Activated T-cell treated with anti-CD3 and anti-CD28 coated beads for 4 hours (primary cell): ENCODE data around the gene RALBP1.

ENCODE experiments used
- DNase-seq: peaks from one replicate; pipeline ENCODE4 v3.0.0-alpha.2; 2020

RALBP1 gene

GRCh38 chr18:9552616-9553015 lies 77.3 kb downstream of the RALBP1 start:
- DNase-seq: no peak

DNA sequence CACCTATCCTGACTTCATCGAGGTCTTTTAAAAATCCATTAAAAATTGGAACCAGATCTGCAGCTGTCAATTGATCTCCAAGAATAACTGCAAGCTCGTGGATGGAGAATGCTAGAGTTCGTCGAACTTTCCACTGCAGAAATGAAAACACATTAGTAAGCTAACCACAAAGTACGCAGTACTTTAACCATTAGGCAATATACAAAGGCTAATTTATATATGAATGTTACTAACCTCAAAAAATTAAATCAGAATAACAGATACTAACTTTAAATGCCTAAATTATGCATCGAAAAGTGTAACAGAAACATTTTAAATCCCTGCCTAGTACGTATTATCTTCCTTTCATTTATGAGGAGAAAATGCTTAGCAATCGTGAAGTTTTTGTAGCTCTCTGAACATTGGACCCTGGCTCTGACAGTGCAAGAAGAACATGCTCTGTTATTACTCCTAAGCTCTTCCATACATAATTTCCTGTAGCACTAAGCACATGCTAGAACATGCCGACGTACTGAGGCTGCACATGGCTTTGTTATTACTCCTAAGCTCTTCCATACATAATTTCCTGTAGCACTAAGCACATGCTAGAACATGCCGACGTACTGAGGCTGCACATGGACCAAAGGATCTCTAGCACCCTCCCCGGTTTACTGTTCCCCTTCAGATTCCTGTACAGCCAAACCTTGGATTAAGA lies 82.1 kb downstream of the RALBP1 start:
- no peak for DNase-seq

GRCh38 chr18:9558387-9559064 lies 83.2 kb downstream of the RALBP1 start:
- no peak for DNase-seq

DNA sequence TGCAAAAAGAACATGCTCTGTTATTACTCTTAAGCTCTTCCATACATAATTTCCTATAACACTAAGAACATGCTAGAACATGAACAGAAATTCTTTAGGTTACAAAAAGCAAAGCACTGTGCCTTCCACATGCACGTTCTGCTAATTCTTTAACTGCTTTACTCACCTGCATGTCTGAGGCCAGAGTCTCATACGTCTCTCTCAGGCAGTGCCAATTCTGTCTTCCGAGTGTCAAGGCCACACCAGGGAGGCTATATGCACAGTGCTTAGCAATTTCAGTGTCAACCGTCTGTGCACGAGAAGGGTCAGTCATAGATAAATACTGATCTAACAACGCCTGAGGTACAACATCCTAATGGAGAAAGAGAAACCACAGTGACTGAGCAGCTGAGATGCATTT lies 83.9 kb downstream of the RALBP1 start:
- no peak for DNase-seq

GRCh38 chr18:9561759-9562158 lies 86.4 kb downstream of the RALBP1 start:
- no peak for DNase-seq

- no peak for DNase-seq
Observed at GRCh38 chr18:9562584-9562983, 87.3 kb downstream of the RALBP1 start.

GRCh38 chr18:9563331-9563730 lies 88.0 kb downstream of the RALBP1 start:
- DNase-seq: no peak

- no peak for DNase-seq
Observed at GRCh38 chr18:9565407-9565806, 90.1 kb downstream of the RALBP1 start.

GRCh38 chr18:9568186-9568585 lies 92.9 kb downstream of the RALBP1 start:
- no peak for DNase-seq

GRCh38 chr18:9569178-9569577 lies 93.9 kb downstream of the RALBP1 start:
- no peak for DNase-seq

DNA sequence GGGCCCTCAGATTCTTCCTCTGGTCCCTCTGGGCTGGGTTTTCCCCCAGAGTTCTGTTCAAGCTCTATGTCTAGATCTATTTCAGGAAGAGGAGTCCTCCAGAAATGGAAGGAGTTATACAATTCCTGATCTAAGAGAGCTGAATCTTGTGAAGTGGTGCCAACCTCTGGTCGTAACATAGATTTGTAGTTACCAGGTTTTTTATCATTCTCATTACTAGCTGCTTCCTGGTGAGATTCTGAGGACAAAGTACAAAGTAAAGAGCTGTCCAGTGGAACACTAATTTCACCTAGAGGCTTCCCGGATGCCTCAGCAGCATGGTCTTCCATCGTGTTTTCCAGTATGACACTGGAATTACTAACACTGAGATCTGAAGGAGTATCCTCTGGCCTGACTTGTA lies 94.9 kb downstream of the RALBP1 start:
- DNase-seq: no peak

- DNase-seq: no peak
Observed at GRCh38 chr18:9571546-9571945, 96.2 kb downstream of the RALBP1 start.

GRCh38 chr18:9574473-9575115 lies 99.3 kb downstream of the RALBP1 start:
- no peak for DNase-seq

DNA sequence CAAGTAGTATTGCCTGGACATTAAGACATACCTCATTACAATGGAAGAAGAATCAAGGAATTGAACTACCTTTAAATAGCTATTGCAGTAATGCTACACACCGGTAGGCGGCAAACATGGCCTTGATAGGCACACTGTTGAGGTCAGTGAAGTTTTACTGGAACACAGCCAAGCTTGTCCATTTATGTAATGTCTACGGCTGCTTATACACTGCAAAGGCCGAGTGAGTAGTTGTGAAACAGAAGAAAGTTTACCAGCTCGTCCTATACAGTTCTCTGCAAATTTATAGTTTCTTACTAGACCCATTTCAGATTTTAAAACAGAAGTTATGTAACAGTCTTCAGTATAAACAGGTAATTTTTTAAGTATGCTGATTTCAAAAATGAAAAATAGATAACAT lies 100.2 kb downstream of the RALBP1 start:
- DNase-seq: no peak

DNA sequence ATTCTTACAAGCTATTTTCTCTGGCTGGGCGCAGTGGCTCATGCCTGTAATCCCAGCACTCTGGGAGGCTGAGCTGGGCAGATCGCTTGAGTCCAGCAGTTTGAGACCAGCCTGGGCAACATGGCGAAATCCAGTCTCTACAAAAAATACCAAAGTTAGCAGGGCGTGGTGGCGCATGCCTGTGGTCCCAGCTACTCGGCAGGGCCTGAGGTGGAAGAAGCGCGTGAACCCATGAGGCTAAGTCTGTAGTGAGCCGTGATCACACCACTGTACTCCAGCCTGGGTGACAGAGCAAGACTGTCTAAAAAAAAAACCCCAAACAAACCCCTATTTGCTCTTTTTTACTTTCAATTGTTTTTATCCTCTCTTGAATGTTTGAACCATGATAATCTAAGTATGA lies 102.0 kb downstream of the RALBP1 start:
- no peak for DNase-seq

DNA sequence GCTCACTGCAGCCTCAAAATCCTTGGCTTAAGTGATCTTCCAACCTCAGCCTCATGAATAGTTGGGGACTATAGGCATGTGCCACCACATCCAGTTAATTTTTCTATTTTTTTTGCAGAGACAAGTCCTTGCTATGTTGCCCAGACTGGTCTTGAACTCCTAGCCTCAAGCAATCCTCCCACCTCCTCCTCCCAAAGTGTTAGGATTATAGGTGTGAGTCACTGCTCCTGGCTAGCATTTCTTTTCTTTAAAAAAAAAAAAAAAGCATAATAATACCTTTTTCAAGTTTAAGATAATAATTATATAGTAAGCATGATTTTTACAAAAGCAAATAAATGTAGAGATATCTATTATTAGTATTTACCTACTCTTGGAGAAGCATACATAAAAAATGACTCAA lies 103.0 kb downstream of the RALBP1 start:
- DNase-seq: no peak

DNA sequence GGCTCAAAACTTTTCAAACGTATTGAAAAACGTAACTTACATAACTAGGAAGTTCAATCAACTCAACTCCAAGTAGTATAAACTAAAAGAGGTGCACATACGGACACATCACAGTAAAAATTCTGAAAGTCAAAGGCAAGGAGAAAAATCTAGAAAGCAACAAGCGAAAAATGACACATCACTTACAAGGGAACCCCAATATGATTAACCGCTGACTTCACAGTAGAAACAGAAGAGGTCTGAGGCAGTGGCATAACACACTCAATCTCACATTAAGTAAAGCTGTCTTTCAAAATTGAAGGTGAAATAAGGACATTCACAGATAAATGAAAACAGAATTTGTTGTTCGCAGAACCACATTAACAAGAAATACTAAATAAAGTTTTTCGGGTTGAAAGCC lies 106.4 kb downstream of the RALBP1 start:
- no peak for DNase-seq

DNA sequence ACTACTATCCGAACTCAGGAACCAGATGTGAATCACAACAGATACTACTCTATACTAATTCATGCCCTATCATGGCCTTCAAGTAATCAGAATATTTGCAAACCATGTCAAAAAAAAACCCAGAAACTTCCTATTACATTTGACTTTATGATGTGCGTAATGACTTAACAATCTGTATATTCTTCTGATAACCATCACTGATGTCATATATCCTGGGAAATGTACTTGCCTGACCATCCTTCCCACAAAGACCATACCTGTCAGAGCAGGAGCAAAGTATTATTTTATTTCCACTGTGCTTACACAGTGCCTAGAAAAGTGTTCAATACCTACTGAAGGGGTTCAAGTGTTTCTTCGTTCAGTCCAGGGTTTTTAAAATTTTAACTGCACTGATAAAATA lies 111.5 kb downstream of the RALBP1 start:
- DNase-seq: no peak
